GM12891 (cell line): Measurements from ENCODE around the gene TIRAP.

Experiments used
- POLR2A ChIP-seq: IDR thresholded peaks from 2 replicates; pipeline ENCODE4 v1.6.1; 2011; ENCODE audit warnings: low read depth, low read length, control low read depth
- POLR2AphosphoS5 ChIP-seq: IDR thresholded peaks from 2 replicates; pipeline ENCODE4 v1.6.1; 2011; ENCODE audit warnings: low read depth, low read length, control low read depth
- POU2F2 ChIP-seq: IDR thresholded peaks from 2 replicates; pipeline ENCODE4 v1.6.1; 2011; ENCODE audit warnings: low read depth, mild to moderate bottlenecking, control low read depth, low read length, moderate library complexity
- SPI1 ChIP-seq: IDR thresholded peaks from 2 replicates; pipeline ENCODE4 v1.6.1; 2011; ENCODE audit warnings: low read depth, low read length, control low read depth
- TAF1 ChIP-seq: IDR thresholded peaks from 2 replicates; pipeline ENCODE4 v1.6.1; 2011; ENCODE audit warnings: low read depth, low read length, control low read depth

DNA sequence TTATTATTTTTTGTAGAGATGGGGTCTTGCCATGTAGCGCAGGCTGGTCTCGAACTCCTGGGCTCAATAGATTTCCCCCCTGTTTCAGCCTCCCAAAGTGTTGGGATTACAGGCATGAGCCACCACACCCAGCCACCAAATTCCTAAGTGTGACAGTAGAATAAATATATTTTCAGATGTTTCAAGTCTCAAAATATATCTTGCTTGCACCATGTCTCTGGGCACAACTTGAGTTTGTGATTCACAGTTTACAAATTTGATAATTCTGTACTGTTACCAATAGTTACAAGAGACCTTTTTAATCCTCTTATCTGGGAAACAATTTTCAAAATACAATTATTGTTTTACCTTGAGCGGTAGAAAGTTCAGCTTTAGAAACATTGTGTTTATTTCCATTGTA is 40.1 kb downstream of the TIRAP start:
- TF ChIP-seq POLR2AphosphoS5 (no peak), POLR2A (no peak), SPI1 (no peak), TAF1 (no peak), POU2F2 (no peak)
